Peyer's patch (tissue), 4 donors: ENCODE results near the gene ROPN1B.

Source experiments
- CTCF ChIP-seq, 6 experiments: fragments of 450-650 bp in 4 of 6; fragments of 200-600 bp in 2 of 6; sonication (generic) in 1 of 6; IDR thresholded peaks; one replicate each; pipeline ENCODE4 v1.5.1; 2017 to 2019; ENCODE audit warnings: antibody characterized with exemption in 6 of 6, mild to moderate bottlenecking in 3 of 6, moderate library complexity in 1 of 6
- POLR2A ChIP-seq, 2 donors: fragments of 450-650 bp; IDR thresholded peaks; one replicate each; pipeline ENCODE4 v1.5.1; 2017; ENCODE audit warnings: antibody characterized with exemption in 2 of 2, mild to moderate bottlenecking in 2 of 2, moderate library complexity in 2 of 2

- no peak for TF ChIP-seq CTCF (IDR thresholded peaks at IDR 0.05)
- TF ChIP-seq POLR2A (IDR thresholded peaks at IDR 0.05) = no peak
These were observed 1.8 kb upstream of the ROPN1B start for GRCh38 chr3:125967156-125967555.
